Cardiac muscle cell (in vitro differentiated cells and primary cell): ENCODE results near the gene MYL6B. TPM values are rescaled to one million over a fixed set of nuclear protein-coding genes. Genes with fewer than 3 reads are reported as not detected.
A peak's percentile ranks its signal among the peaks of the same experiment; 100 is the strongest.

Experiments
- DNase-seq, 2 donors: peaks; one replicate each; pipeline versions ENCODE4 v3.0.0 to v3.0.0-alpha.2; 2010 to 2017; ENCODE audit warnings: low read depth in 1 of 2, low spot score in 1 of 2
- H3K27ac ChIP-seq: fragments of 200-600 bp; sonication (generic); 2 replicates; pipeline ENCODE4 v1.5.1; 2016
- H3K27me3 ChIP-seq: fragments of 200-600 bp; sonication (generic); 2 replicates; pipeline ENCODE4 v1.6.0; 2016; ENCODE audit warnings: control low read depth
- H3K36me3 ChIP-seq: fragments of 200-600 bp; sonication (generic); 2 replicates; pipeline ENCODE4 v1.5.1; 2016; ENCODE audit warnings: control low read depth
- H3K4me1 ChIP-seq: fragments of 200-600 bp; sonication (generic); 2 replicates; pipeline ENCODE4 v1.8.1; 2017; ENCODE audit warnings: low read depth, mild to moderate bottlenecking, mixed run types
- H3K4me3 ChIP-seq: fragments of 200-600 bp; sonication (generic); 2 replicates; pipeline ENCODE4 v1.5.1; 2016; ENCODE audit warnings: mild to moderate bottlenecking
- H3K9me3 ChIP-seq: fragments of 200-600 bp; sonication (generic); 2 replicates; pipeline ENCODE4 v1.5.1; 2017; ENCODE audit warnings: low read depth, mild to moderate bottlenecking, control low read depth
- polyA plus RNA-seq: library from polyadenylated mRNA; unstranded; fragments of >200 nt; fragmentation: Nextera tagmentation; extraction: Ambion mirVana; gene quantifications from 2 replicates; pipeline ENCODE4 v1.2.1, GENCODE V29; 2016
- total RNA-seq: library from RNA; depleted of rRNA; stranded (reverse); fragments of >200 nt; gene quantifications from 2 replicates; pipeline ENCODE4 v1.2.3, GENCODE V29; 2016
- TF ChIP-seq, protein P1 (sequence below): IDR thresholded peaks from 2 replicates; pipeline ENCODE4 v1.5.1; 2012; ENCODE audit warnings: low read depth, mild to moderate bottlenecking, low read length

Gene MYL6B
- total and polyA plus RNA-seq, 2 experiments from 2014 or later: 142 to 293 TPM

DNA sequence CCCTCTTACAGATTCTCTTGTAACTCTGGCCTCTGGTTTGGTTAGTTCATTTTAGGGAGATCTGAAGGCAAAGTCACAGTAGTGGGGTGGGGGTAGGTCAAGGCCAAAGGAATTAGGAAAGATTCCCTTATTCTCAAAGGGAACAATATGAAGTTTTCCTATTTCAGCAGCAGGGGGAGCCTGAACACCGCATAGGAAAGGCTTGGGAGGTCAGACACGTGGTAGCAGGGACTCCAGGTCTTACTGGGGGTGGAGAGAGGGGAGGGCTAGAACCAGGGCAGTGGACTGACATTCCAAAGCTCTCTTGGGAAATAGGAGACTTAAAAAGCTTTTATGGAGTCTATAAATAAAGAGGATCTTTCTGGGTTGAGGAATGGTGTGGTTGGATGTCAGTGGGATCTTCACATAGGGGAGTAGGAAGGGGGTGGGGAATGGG, 33.0 kb upstream of the MYL6B start:
- no peaks in the 10 kb centered on the region for H3K9me3 ChIP-seq
- H3K27me3 ChIP-seq: no peaks in the 10 kb centered on the region
- H3K4me1 ChIP-seq: peaks cover 29% of the 10 kb centered on the region
- TF ChIP-seq, protein P1, sequence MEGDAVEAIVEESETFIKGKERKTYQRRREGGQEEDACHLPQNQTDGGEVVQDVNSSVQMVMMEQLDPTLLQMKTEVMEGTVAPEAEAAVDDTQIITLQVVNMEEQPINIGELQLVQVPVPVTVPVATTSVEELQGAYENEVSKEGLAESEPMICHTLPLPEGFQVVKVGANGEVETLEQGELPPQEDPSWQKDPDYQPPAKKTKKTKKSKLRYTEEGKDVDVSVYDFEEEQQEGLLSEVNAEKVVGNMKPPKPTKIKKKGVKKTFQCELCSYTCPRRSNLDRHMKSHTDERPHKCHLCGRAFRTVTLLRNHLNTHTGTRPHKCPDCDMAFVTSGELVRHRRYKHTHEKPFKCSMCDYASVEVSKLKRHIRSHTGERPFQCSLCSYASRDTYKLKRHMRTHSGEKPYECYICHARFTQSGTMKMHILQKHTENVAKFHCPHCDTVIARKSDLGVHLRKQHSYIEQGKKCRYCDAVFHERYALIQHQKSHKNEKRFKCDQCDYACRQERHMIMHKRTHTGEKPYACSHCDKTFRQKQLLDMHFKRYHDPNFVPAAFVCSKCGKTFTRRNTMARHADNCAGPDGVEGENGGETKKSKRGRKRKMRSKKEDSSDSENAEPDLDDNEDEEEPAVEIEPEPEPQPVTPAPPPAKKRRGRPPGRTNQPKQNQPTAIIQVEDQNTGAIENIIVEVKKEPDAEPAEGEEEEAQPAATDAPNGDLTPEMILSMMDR: peak; percentile 76
- H3K4me3 ChIP-seq: peak overlapping the region; percentile 93
- H3K36me3 ChIP-seq: no peaks in the 10 kb centered on the region
- peak overlapping the region; percentile 89 for H3K27ac ChIP-seq
- peak; percentile 94 to 97 for DNase-seq

DNA sequence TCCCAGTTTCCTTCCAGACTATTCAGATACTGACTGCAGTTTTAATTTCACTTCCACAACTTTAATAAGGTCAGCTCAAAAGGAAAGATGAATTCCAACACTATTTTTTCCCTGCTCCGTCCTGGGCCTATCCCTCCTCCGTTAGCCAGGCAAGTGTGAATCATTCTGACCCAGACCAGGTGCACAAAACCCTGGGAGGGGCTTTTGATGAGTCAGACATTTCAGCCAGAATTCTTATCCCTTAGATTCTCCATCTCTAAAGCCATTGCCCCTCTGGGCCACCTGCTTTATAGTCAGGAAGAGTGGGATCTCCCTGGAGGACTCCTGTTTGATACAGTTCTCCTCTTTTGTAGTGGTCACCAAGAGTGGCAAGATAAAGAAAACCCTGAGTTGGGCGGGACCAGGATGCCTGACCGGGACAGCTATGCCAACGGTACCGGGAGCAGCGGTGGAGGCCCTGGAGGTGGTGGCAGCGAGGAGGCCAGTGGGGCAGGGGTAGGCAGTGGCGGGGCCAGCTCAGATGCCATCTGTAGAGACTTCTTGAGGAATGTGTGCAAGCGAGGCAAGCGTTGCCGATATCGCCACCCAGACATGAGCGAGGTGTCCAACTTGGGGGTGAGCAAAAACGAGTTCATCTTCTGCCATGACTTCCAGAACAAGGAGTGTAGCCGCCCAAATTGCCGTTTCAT, 32.1 kb upstream of the MYL6B start:
- H3K9me3 ChIP-seq: no peaks in the 10 kb centered on the region
- TF ChIP-seq, protein P1: no peak
- H3K36me3 ChIP-seq: no peaks in the 10 kb centered on the region
- peak overlapping the region; percentile 89 for H3K27ac ChIP-seq
- DNase-seq: no peak
- H3K4me3 ChIP-seq: no peak overlapping the region
- H3K4me1 ChIP-seq: peaks cover 29% of the 10 kb centered on the region
- H3K27me3 ChIP-seq: no peaks in the 10 kb centered on the region

DNA sequence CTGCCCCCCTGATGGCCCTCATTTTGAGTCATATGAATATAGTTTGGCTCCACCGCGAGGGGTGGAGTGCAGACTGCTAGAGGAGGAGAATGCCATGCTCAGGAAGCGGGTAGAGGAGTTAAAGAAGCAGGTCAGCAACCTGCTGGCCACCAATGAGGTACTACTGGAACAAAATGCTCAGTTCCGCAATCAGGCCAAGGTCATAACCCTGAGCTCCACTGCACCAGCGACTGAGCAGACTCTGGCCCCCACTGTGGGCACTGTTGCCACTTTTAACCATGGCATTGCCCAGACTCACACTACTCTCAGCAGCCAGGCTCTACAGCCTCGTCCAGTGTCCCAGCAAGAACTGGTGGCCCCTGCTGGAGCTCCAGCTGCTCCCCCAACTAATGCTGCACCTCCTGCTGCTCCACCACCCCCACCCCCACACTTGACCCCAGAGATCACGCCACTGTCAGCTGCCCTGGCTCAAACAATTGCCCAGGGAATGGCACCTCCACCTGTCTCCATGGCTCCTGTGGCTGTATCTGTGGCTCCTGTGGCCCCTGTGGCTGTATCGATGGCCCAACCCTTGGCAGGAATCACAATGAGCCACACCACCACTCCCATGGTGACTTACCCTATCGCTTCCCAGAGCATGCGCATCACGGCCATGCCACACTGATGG, 31.1 kb upstream of the MYL6B start:
- Histone ChIP-seq H3K36me3 (no peaks in the 10 kb centered on the region), H3K4me3 (no peak overlapping the region), H3K27ac (peak overlapping the region; percentile 89), H3K9me3 (no peaks in the 10 kb centered on the region), H3K4me1 (peaks cover 33% of the 10 kb centered on the region), H3K27me3 (no peaks in the 10 kb centered on the region)
- TF ChIP-seq, protein P1: no peak
- DNase-seq: no peak

DNA sequence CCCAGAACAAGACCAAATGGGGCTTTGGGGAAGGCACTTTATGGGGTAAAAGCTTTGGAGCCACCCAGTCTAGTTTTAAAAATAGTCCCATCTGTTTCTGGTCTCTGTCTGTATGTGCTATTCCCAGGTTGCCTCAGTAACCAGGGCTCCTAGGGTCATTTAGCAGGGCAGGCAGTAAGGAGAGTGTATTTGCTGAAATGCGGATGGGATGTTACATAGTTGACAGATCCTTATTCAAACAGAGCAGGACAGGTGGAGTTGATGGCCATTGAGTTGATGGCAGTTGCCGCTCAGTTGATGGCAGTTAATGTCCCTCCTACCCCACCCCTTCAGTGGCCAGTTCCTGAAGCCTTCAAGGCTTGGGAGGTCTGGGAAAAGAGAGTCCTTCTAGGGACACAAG, 29.8 kb upstream of the MYL6B start:
- H3K27me3 ChIP-seq: no peaks in the 10 kb centered on the region
- H3K9me3 ChIP-seq: no peaks in the 10 kb centered on the region
- H3K4me1 ChIP-seq: peaks cover 46% of the 10 kb centered on the region
- DNase-seq: no peak
- no peak overlapping the region for H3K4me3 ChIP-seq
- TF ChIP-seq, protein P1: no peak
- H3K36me3 ChIP-seq: no peaks in the 10 kb centered on the region
- peak overlapping the region; percentile 89 for H3K27ac ChIP-seq

DNA sequence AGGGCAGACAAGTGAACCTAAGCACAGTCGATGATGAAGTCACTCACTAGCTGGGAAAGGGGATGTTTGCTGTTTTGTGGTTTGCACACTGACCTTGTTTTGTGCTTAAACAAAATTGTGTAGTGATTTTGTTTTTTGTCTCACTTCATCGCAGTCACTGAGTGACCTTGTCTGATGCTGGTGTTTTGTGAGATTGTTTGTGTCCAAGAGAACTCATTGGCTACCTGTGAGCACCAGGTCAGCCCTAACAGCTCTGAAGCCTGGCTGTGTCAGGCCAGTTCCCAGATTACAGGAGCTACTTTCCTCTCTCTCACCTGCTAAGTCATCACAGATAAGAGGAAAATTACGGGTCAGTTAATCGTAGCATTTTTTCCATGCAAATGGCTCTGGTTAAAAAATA, 28.3 kb upstream of the MYL6B start:
- TF ChIP-seq, protein P1: no peak
- Histone ChIP-seq H3K36me3 (no peaks in the 10 kb centered on the region), H3K27me3 (no peaks in the 10 kb centered on the region), H3K9me3 (no peaks in the 10 kb centered on the region), H3K4me3 (no peak overlapping the region), H3K4me1 (peaks cover 41% of the 10 kb centered on the region), H3K27ac (peak overlapping the region; percentile 44)
- DNase-seq: no peak
